Motor neuron (in vitro differentiated cells): Measurements from ENCODE around the gene PPFIBP1. TPM values are rescaled to one million over a fixed set of nuclear protein-coding genes. Genes with fewer than 3 reads are reported as not detected.
"Not testable (repeated sequence)": the region's sequence is repeated elsewhere in the genome, so short reads cannot be mapped to it uniquely, and the experiment has no call there.

Experiments used
- ATAC-seq, 8 experiments: fragments of 200-7000 bp; cut with Tn5 transposase; replicated peaks in 6 of 8; 2 replicates each; pipeline ENCODE4 v1.8.0; 2021; ENCODE audit warnings: mild to moderate bottlenecking in 8 of 8, moderate library complexity in 8 of 8
- H3K27ac ChIP-seq, 2 donors: fragments of 250-450 bp; sonication (Bioruptor Pico); 2 replicates each; pipeline ENCODE4 v1.9.0; 2021; ENCODE audit warnings: antibody characterized with exemption in 2 of 2, mild to moderate bottlenecking in 2 of 2, moderate library complexity in 1 of 2
- H3K4me1 ChIP-seq, 2 donors: fragments of 250-450 bp; sonication (Bioruptor Pico); replicated peaks in 1 of 2; 2 replicates each; pipeline ENCODE4 v1.6.1; 2021; ENCODE audit warnings: antibody characterized with exemption in 2 of 2, mild to moderate bottlenecking in 2 of 2, moderate library complexity in 1 of 2
- H3K4me3 ChIP-seq, 5 donors: fragments of 250-450 bp; sonication (Bioruptor Pico); 2 replicates each; pipeline ENCODE4 v1.9.0; 2021; ENCODE audit warnings: antibody characterized with exemption in 5 of 5, mild to moderate bottlenecking in 5 of 5, moderate library complexity in 4 of 5
- WGBS, 10 experiments: fragments of 450-650 bp; shearing (Covaris generic); methylation state at CpG; one replicate each; pipeline ENCODE4 v1.0.0; 2022; 5-methylcytosine and 5-hydroxymethylcytosine counted together
- in situ Hi-C, 9 experiments: fragments of 400-800 bp; cut with MboI; loops; one replicate each; pipeline ENCODE4 v1.15.0; 2021; ENCODE audit warnings: low sequenced_read_pairs in 9 of 9, low pct_unique_long_range_greater_than_20kb in 2 of 9; ENCODE audit not compliant: unreplicated experiment in 9 of 9
- total RNA-seq, 8 experiments: library from RNA; unstranded; fragments of 300-600 nt; gene quantifications; 2 replicates each; pipeline versions ENCODE4 v1.2.3 to v1.2.4, GENCODE V29; 2022

The PPFIBP1 gene
- total RNA-seq, 8 experiments from 2014 or later = 15.9 to 205 (median 49.4) TPM

- WGBS, 10 experiments = 67 to 100% (median 100%) methylated on average over 1 of the region's 1 CpG; no CpG with 5 or more reads in 7 of the 10 experiments
- Histone ChIP-seq H3K4me1 (no peaks in the 10 kb centered on the region), H3K27ac (no peak overlapping the region), H3K4me3 (no peak overlapping the region)
- in situ Hi-C loops = loop anchor here in 3 of 9 experiments (25.0 kb wide), 1 partner anchor 200 kb away; the partner anchor contains the start of gene SMCO2 (in 3 of the 3)
- no peak for ATAC-seq
Observed at GRCh38 chr12:27637524-27637923, 113.5 kb downstream of the PPFIBP1 start.

DNA sequence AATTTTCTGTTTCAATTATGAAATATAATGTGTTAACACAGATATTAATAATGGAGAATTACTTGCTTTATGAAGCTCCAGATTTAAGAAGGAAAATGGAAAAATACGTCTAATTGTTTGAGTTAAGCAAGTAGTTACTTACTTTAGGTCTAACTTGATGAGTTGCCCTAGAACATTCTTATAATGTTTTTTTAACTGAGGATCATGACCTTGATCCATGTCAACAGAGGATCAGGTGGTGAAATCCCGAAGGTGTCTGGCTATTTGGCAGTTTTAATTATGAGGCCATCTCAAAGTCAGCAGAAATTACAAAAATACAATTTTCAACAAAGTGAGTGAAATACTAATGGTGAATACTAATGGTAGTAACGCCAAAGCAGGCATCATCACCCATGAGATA is 115.3 kb downstream of the PPFIBP1 start:
- in situ Hi-C loops = loop anchor here in 3 of 9 experiments (25.0 kb wide), 1 partner anchor 202 kb away; the partner anchor contains the start of gene SMCO2 (in 3 of the 3)
- ATAC-seq = no peak
- WGBS, 10 experiments = 0 to 100% (median 80%) methylated on average over 1 to 3 of the region's 3 CpGs
- Histone ChIP-seq H3K27ac (no peak overlapping the region), H3K4me3 (no peak overlapping the region), H3K4me1 (no peaks in the 10 kb centered on the region)

DNA sequence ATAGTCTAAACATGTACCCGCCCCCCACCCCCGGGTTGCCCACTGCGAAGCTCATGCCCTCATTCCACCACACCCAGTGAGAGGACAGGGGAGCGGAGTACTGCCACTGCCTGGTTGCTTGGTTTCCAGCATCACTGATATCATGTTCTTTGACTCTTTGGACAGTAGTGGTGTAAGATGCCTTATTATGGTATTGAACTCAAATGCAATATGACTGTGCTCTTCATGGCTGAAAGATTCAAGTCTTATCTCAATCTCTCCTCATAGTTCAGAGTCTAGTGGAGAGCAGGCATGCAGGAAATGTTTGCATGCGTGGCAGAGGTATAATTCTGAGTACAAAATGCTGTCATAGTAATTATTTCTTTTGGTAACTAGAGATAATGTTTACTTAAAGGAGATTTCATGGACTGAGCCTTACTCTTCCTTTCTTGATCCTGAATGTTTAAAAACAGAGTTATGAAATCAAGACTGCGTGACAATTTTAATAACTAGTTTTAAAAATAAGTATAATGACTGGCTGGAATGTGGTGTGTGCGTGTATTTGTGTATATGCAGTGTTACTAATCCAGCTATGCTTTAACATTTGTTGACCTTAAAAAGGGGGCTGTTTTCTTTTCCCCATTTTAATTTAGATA is 116.7 kb downstream of the PPFIBP1 start:
- not testable (repeated sequence) for ATAC-seq, H3K4me3 ChIP-seq, H3K27ac ChIP-seq, H3K4me1 ChIP-seq
- 79 to 100% (median 96%) methylated on average over 1 to 5 of the region's 7 CpGs; no CpG with 5 or more reads in 1 of the 10 experiments for WGBS, 10 experiments
- in situ Hi-C loops = loop anchor here in 3 of 9 experiments (25.0 kb wide), 1 partner anchor 203 kb away; the partner anchor contains the start of gene SMCO2 (in 3 of the 3)

GRCh38 chr12:27642361-27642760 is 118.4 kb downstream of the PPFIBP1 start:
- in situ Hi-C loops = loop anchor here in 3 of 9 experiments (25.0 kb wide), 1 partner anchor 205 kb away; the partner anchor contains the start of gene SMCO2 (in 3 of the 3)
- H3K4me3 ChIP-seq, H3K27ac ChIP-seq, H3K4me1 ChIP-seq, ATAC-seq: not testable (repeated sequence)
- 90 to 100% (median 93%) methylated on average over 1 to 4 of the region's 4 CpGs; no CpG with 5 or more reads in 2 of the 10 experiments for WGBS, 10 experiments

DNA sequence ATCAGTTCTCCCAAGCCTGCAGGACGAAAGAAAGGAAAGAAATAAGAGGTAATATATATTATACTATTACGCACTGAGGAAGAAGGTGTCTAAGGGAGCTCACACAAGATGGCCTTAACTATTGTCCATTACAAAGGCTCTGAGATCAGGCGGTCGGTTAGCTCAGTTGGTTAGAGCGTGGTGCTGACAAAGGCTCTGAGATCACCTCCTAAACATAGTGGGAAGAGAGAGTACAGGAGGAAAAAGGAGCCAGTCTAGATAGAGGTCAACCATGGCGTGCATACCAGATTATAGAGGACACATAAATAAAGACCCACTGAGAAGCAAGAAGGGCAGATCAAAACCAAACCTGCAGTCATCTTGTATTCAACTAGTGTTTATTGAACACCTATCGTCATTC is 118.9 kb downstream of the PPFIBP1 start:
- in situ Hi-C loops = loop anchor here in 3 of 9 experiments (25.0 kb wide), 1 partner anchor 206 kb away; the partner anchor contains the start of gene SMCO2 (in 3 of the 3)
- ATAC-seq = not testable (repeated sequence)
- 88 to 100% (median 96%) methylated on average over 1 to 2 of the region's 7 CpGs; no CpG with 5 or more reads in 4 of the 10 experiments for WGBS, 10 experiments

GRCh38 chr12:27644158-27644845 is 120.3 kb downstream of the PPFIBP1 start:
- Histone ChIP-seq H3K4me1 (no peaks in the 10 kb centered on the region), H3K27ac (no peak overlapping the region), H3K4me3 (no peak overlapping the region)
- peak in 3 of 8 experiments; percentile 71 to 83 (median 71) for ATAC-seq
- in situ Hi-C loops = loop anchor here in 3 of 9 experiments (25.0 kb wide), 1 partner anchor 207 kb away; the partner anchor contains the start of gene SMCO2 (in 3 of the 3)
- 0 to 100% (median 64%) methylated on average over 1 to 4 of the region's 4 CpGs for WGBS, 10 experiments

More for the DNA sequence above, 118.9 kb downstream of the PPFIBP1 start:
- H3K4me1 ChIP-seq, H3K27ac ChIP-seq, H3K4me3 ChIP-seq: not testable (repeated sequence)

GRCh38 chr12:27645671-27646070 is 121.7 kb downstream of the PPFIBP1 start:
- ATAC-seq = no peak
- in situ Hi-C loops = loop anchor here in 3 of 9 experiments (25.0 kb wide), 1 partner anchor 208 kb away; the partner anchor contains the start of gene SMCO2 (in 3 of the 3)
- Histone ChIP-seq H3K4me3 (no peak overlapping the region), H3K4me1 (no peaks in the 10 kb centered on the region), H3K27ac (no peak overlapping the region)
- 81 to 100% (median 95%) methylated on average over 1 to 3 of the region's 3 CpGs; no CpG with 5 or more reads in 2 of the 10 experiments for WGBS, 10 experiments

DNA sequence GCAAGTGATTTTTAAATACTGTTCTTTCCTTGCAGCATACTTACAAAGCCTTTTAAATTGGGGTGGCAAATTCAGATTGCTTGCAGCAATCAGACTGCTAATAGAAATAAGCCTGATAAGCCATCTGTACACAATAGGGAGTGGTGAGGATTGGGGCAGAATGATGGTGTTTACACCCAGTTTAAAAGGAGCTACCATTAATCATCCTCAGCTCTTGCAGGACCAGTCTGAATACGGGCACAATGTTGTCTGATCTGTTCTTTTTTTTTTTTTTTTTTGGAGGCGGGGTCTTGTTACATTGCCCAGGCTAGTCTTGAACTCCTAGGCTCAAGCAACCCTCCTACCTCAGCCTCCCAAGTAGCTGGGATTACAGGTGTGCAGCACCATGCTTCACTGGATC is 122.1 kb downstream of the PPFIBP1 start:
- peak in 1 of 8 experiments; percentile 54 for ATAC-seq
- no peak overlapping the region for H3K4me3 ChIP-seq
- in situ Hi-C loops = loop anchor here in 3 of 9 experiments (25.0 kb wide), 1 partner anchor 209 kb away; the partner anchor contains the start of gene SMCO2 (in 3 of the 3)
- no peak overlapping the region for H3K27ac ChIP-seq
- no peaks in the 10 kb centered on the region for H3K4me1 ChIP-seq
- WGBS, 10 experiments = 20 to 78% (median 47%) methylated on average over 1 to 2 of the region's 2 CpGs; no CpG with 5 or more reads in 4 of the 10 experiments

DNA sequence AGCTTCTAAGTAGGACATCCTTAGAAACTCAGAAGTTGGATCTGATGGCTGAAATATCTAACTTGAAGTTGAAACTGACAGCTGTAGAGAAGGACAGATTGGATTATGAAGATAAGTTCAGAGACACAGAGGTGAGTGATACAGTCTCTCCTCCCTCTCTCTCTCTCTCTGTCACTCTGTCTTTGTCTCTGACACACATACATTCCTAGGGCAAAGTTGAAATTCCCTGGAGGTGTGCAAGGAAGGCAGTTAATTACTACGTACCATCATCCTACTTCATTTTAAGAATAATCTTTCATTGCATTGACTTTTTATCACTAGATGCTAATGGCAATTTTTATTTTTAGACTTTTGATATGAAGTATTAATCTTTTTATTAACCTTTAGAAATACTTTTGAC is 126.0 kb downstream of the PPFIBP1 start:
- WGBS, 10 experiments = 100% methylated on average over 1 of the region's 1 CpG; no CpG with 5 or more reads in 1 of the 10 experiments
- ATAC-seq = no peak
- Histone ChIP-seq H3K4me1 (no peaks in the 10 kb centered on the region), H3K4me3 (no peak overlapping the region), H3K27ac (no peak overlapping the region)
- in situ Hi-C loops = loop anchor here in 2 of 9 experiments (25.0 kb wide), 1 partner anchor 213 kb away; the partner anchor contains the start of gene SMCO2 (in 2 of the 2)

DNA sequence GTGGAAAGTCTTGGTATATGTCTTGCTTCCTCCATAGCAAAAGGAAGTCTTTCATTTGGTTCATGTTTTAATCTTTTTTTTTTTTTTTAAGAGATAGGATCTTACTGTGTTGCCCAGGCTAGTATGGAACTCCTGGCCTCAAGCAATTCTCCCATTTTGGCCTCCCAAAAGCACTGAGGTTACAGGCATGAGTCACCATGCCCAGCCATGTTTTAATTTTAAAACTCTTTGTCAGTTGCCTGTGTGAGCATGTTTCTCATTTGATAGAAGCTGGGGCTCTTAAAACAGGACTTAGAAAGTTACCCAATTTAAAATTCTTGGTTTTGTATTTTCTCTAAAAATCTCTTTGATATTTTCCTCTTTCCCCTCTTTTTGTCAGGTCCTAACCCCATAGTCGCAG is 127.2 kb downstream of the PPFIBP1 start:
- no peaks in the 10 kb centered on the region for H3K4me1 ChIP-seq
- H3K4me3 ChIP-seq = no peak overlapping the region
- WGBS, 10 experiments = 33 to 83% (median 56%) methylated on average over 1 of the region's 1 CpG; no CpG with 5 or more reads in 6 of the 10 experiments
- in situ Hi-C loops = loop anchor here in 2 of 9 experiments (25.0 kb wide), 1 partner anchor 214 kb away; the partner anchor contains the start of gene SMCO2 (in 2 of the 2)
- no peak overlapping the region for H3K27ac ChIP-seq
- no peak for ATAC-seq

DNA sequence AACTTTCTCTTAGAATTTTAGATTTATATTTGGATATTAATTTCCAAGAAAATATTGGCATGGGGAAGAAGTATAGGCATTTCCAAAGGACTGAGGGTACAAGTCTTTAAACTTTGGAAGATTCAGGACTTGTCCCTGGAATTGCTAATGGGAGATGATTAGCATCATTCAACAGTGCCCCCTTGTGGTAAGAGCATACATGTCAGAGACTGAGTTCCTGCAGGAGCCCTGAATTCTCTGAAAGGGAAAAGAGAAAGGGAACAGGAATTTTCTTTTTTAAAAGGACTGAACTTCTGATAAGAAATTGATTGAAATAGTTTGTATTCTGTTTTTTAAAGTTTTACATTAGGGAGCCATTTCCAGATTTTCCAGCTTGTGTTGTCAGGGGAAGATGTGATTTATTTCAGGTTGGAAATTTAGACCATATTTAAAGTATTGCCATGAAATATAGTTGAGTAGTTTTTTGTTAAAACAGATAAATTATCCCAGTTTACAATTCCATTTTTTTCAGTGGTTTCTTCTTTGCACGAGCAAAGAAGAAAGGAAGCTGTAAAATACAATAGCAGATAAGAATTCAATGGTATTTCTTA is 128.3 kb downstream of the PPFIBP1 start:
- in situ Hi-C loops = loop anchor here in 2 of 9 experiments (25.0 kb wide), 1 partner anchor 215 kb away; the partner anchor contains the start of gene SMCO2 (in 2 of the 2)
- 0 to 90% (median 57%) methylated on average over 1 of the region's 1 CpG for WGBS, 10 experiments
- Histone ChIP-seq H3K4me1 (no peaks in the 10 kb centered on the region), H3K4me3 (no peak overlapping the region), H3K27ac (no peak overlapping the region)
- ATAC-seq = peak in 7 of 8 experiments; percentile 43 to 87 (median 70)

- Histone ChIP-seq H3K4me1 (no peaks in the 10 kb centered on the region), H3K4me3 (no peak overlapping the region), H3K27ac (no peak overlapping the region)
- in situ Hi-C loops = loop anchor here in 2 of 9 experiments (25.0 kb wide), 1 partner anchor 216 kb away; the partner anchor contains the start of gene SMCO2 (in 2 of the 2)
- no peak for ATAC-seq
Observed at GRCh38 chr12:27653661-27654060, 129.7 kb downstream of the PPFIBP1 start.
